ENCODE data around the gene UBA3. TPM values are rescaled to one million over a fixed set of nuclear protein-coding genes. Genes with fewer than 3 reads are reported as not detected.

UBA3 gene
- total RNA-seq (2016; rRNA removed; fragmentation: Illumina TruSeq; extraction: Trizol) (49.0 and 62.8 TPM in 2 replicates), polyA plus RNA-seq (2011; rRNA removed) (34.6 and 40.7 TPM in 2 replicates), polyA minus RNA-seq (2011; rRNA and poly(A)+ RNA removed; ENCODE audit: low replicate concordance) (12.6 and 13.2 TPM in 2 replicates), Bru-seq, nascent RNA (percentile 90 among the genes with signal in this experiment), BruChase-seq, experiment 1, labeled RNA remaining after a 6-hour chase (percentile 92 among the genes with signal in this experiment), BruChase-seq, experiment 2, labeled RNA remaining after a 2-hour chase (percentile 94 among the genes with signal in this experiment)
- total RNA-seq (2016; cell fraction: cytosol; rRNA removed; fragmentation: Illumina TruSeq; extraction: Trizol; ENCODE audit: low read depth) = 4.9 and 6.2 TPM in 2 replicates
- total RNA-seq (2016; cell fraction: insoluble cytoplasmic fraction; rRNA removed; fragmentation: Illumina TruSeq; extraction: Trizol) = 48.7 and 69.6 TPM in 2 replicates
- 11.4 and 13.5 TPM in 2 replicates for total RNA-seq (2016; cell fraction: membrane; rRNA removed; fragmentation: Illumina TruSeq; extraction: Trizol)
- total RNA-seq (2016; cell fraction: nucleus; rRNA removed; fragmentation: Illumina TruSeq; extraction: Trizol) = 60.4 and 60.5 TPM in 2 replicates
- 14.1 and 18.7 TPM in 2 replicates for polyA plus RNA-seq (2011; cell fraction: cytosol; rRNA removed)
- polyA plus RNA-seq (2011; cell fraction: nucleus; rRNA removed) = 57.0 and 57.3 TPM in 2 replicates
- 23.3 and 28.5 TPM in 2 replicates for polyA plus RNA-seq (2012)
- 2.9 and 3.8 TPM in 2 replicates for polyA plus RNA-seq (2016; cell fraction: cytosol; fragmentation: Illumina TruSeq; extraction: Trizol; ENCODE audit: low read depth)
- polyA plus RNA-seq (2016; cell fraction: insoluble cytoplasmic fraction; fragmentation: Illumina TruSeq; extraction: Trizol; ENCODE audit: low read depth) = 51.8 and 55.2 TPM in 2 replicates
- polyA plus RNA-seq (2016; cell fraction: membrane; fragmentation: Illumina TruSeq; extraction: Trizol; ENCODE audit: low read depth) = 7.6 and 8.1 TPM in 2 replicates
- polyA plus RNA-seq (2016; cell fraction: nucleus; fragmentation: Illumina TruSeq; extraction: Trizol; ENCODE audit: insufficient read depth, low read depth) = 87.4 and 95.0 TPM in 2 replicates
- 14.4 and 16.7 TPM in 2 replicates for polyA minus RNA-seq (2011; cell fraction: cytosol; rRNA and poly(A)+ RNA removed)
- polyA minus RNA-seq (2011; cell fraction: nucleus; rRNA and poly(A)+ RNA removed) = 87.9 and 89.9 TPM in 2 replicates
- long read RNA-seq, experiment 1, transcript UBA3-202 (18 exons, 2,154 nt) = major isoform, 12 of 30 reads
- long read RNA-seq, experiment 1, transcript UBA3-201 (17 exons, 2,112 nt) = minor isoform, 5 of 30 reads
- long read RNA-seq, experiment 1, partial matches to known transcripts = 8 of 30 reads
- long read RNA-seq, experiment 1, other reads (novel, unspliced or antisense) = 5 of 30 reads
- long read RNA-seq, experiment 2, transcript UBA3-202 (18 exons, 2,154 nt) = major isoform, 6 of 29 reads
- long read RNA-seq, experiment 2, partial matches to known transcripts = 10 of 29 reads
- long read RNA-seq, experiment 2, other reads (novel, unspliced or antisense) = 13 of 29 reads

DNA sequence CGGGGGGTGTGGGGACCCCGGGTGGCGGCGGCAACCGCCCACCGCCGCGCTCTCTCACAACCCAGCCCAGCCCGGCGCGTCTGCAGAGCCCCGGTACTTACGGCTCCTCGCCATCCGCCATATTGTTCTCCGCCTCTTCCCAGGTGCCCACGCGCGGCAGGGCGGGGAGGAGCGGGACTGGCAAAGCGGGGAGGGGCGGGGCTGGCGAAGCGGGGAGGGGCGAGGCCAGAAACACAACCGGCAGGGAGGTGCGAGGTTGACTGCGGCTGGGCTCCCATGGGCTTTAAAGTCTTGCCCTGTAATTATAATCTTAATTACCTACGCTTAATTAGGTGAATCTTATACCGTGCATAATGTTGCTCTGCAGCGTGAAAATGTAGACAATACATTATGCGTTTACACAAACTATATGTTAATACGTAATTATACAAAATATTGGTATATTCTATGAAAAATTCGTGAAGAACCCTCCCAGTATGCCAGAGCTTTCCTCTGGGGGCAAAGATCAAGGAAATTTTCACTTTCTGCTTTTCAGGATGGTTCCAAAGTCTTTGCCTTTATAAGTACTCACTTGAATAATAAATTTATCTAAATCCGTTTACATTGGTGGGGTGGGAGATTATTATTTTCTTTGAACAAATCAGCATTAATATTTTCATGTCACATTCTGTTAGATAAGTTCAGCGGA lies at the start of gene UBA3:
UBA3 (minus strand) TSS at position 133 of the 688 bp plus-strand sequence; CDS start at position 121, 12 bp downstream.
- Histone ChIP-seq H3K36me3 (replicated peaks in 1 of 2; ENCODE audit: control insufficient read depth in 1 of 2, insufficient read depth in 2 of 2, low read length in 2 of 2) (no peaks in the 10 kb centered on the region), H3K4me1 (ENCODE audit: insufficient read depth, low read length) (peaks cover 53% of the 10 kb centered on the region), H3K4me3 (replicated peaks in 1 of 3; ENCODE audit: insufficient read depth in 1 of 3, low read depth in 2 of 3, low read length in 3 of 3) (peak within 1 kb of the TSS; percentile 61 to 86 (median 71)), H3K79me2 (ENCODE audit: insufficient read depth, low read length) (peaks cover 28% of the 10 kb centered on the region), H3K9me3 (ENCODE audit: low read length) (no peaks in the 10 kb centered on the region), H3K9ac (ENCODE audit: insufficient read depth, low read depth, low read length) (peak within 1 kb of the TSS; percentile 86), H3K27ac (ENCODE audit: extremely low read length, insufficient read depth, low read length) (peak within 1 kb of the TSS; percentile 63), H3K27me3 (ENCODE audit: control insufficient read depth in 1 of 2, insufficient read depth in 2 of 2, low read length in 2 of 2) (no peaks in the 10 kb centered on the region; a peak in 1 of 5 replicates), H2AFZ (ENCODE audit: low read length) (no peak within 1 kb of the TSS), H4K20me1 (ENCODE audit: insufficient read depth, low read length) (no peaks in the 10 kb centered on the region), H3K4me2 (ENCODE audit: low read depth, low read length) (peak within 1 kb of the TSS; percentile 78)
- intact Hi-C loops (cut with micrococcal nuclease; ENCODE audit: unreplicated experiment) = loop anchor here (1.0 kb wide), 1 partner anchor 28 kb away; the partner anchor contains the start of gene TMF1
- CTCF ChIA-PET (ENCODE audit: low intra/inter-chr PET ratio, low total read pairs) = no interaction called here
- FAIRE-seq = no peak
- ATAC-seq = peak; percentile 87
- POLR2A ChIA-PET = interaction anchor here (1.0 to 1.2 kb wide), 2 partner anchors 67 to 120 kb away, joined by 3 to 6 read pairs; partner anchors contain the start of gene EOGT
- BruUV-seq (replicated peaks) = no TSS peak
- WGBS (ENCODE audit: low lambda C conversion rate) = 7% methylated on average over 18 of the region's 37 CpGs
- in situ Hi-C loops (cut with HindIII; ENCODE audit: extremely low pct_ligation_motif_present, low pct_unique_long_range_greater_than_20kb) = no loop called here
- peak; percentile 76 for DNase-seq (ENCODE audit: low spot score)
- 0 out of 2 replicates have a peak, but pooled peaks have one; percentile 9 for TF ChIP-seq KMT2A (CRISPR knock-in tag; IDR thresholded peaks at IDR 0.05)
- TF ChIP-seq SUZ12 (IDR thresholded peaks at IDR 0.05; ENCODE audit: low read depth, low read length) = peak; percentile 17; the same call in 1 of the 2 replicates
- TF ChIP-seq, protein P1, sequence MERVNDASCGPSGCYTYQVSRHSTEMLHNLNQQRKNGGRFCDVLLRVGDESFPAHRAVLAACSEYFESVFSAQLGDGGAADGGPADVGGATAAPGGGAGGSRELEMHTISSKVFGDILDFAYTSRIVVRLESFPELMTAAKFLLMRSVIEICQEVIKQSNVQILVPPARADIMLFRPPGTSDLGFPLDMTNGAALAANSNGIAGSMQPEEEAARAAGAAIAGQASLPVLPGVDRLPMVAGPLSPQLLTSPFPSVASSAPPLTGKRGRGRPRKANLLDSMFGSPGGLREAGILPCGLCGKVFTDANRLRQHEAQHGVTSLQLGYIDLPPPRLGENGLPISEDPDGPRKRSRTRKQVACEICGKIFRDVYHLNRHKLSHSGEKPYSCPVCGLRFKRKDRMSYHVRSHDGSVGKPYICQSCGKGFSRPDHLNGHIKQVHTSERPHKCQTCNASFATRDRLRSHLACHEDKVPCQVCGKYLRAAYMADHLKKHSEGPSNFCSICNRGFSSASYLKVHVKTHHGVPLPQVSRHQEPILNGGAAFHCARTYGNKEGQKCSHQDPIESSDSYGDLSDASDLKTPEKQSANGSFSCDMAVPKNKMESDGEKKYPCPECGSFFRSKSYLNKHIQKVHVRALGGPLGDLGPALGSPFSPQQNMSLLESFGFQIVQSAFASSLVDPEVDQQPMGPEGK (CRISPR knock-in tag; IDR thresholded peaks at IDR 0.05) = peak; percentile 53; the same call in 1 of the 2 replicates
- no peak for TF ChIP-seq ARHGAP35 (CRISPR knock-in tag; IDR thresholded peaks at IDR 0.05; ENCODE audit: borderline replicate concordance)
- peak; percentile 29; the same call in 1 of the 2 replicates for TF ChIP-seq ZSCAN25 (CRISPR knock-in tag; IDR thresholded peaks at IDR 0.05)
- no peak for TF ChIP-seq SIN3A (IDR thresholded peaks at IDR 0.05; ENCODE audit: borderline replicate concordance, low read depth, low read length)
- TF ChIP-seq ZNF232 (CRISPR knock-in tag; IDR thresholded peaks at IDR 0.05; ENCODE audit: borderline replicate concordance) = no peak
- TF ChIP-seq, protein P2, sequence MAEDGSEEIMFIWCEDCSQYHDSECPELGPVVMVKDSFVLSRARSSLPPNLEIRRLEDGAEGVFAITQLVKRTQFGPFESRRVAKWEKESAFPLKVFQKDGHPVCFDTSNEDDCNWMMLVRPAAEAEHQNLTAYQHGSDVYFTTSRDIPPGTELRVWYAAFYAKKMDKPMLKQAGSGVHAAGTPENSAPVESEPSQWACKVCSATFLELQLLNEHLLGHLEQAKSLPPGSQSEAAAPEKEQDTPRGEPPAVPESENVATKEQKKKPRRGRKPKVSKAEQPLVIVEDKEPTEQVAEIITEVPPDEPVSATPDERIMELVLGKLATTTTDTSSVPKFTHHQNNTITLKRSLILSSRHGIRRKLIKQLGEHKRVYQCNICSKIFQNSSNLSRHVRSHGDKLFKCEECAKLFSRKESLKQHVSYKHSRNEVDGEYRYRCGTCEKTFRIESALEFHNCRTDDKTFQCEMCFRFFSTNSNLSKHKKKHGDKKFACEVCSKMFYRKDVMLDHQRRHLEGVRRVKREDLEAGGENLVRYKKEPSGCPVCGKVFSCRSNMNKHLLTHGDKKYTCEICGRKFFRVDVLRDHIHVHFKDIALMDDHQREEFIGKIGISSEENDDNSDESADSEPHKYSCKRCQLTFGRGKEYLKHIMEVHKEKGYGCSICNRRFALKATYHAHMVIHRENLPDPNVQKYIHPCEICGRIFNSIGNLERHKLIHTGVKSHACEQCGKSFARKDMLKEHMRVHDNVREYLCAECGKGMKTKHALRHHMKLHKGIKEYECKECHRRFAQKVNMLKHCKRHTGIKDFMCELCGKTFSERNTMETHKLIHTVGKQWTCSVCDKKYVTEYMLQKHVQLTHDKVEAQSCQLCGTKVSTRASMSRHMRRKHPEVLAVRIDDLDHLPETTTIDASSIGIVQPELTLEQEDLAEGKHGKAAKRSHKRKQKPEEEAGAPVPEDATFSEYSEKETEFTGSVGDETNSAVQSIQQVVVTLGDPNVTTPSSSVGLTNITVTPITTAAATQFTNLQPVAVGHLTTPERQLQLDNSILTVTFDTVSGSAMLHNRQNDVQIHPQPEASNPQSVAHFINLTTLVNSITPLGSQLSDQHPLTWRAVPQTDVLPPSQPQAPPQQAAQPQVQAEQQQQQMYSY (CRISPR knock-in tag; IDR thresholded peaks at IDR 0.05) = no peak
- no peak for TF ChIP-seq NONO (IDR thresholded peaks at IDR 0.05)
- TF ChIP-seq NONO (CRISPR knock-in tag; conservative IDR thresholded peaks at IDR 0.05) = peak; percentile 44; the same call in 1 of the 2 replicates
- TF ChIP-seq AGO2 (optimal IDR thresholded peaks at IDR 0.05; ENCODE audit: low read depth, low read length) = no peak
- TF ChIP-seq CHD4 (IDR thresholded peaks at IDR 0.05; ENCODE audit: borderline replicate concordance, low read length) = no peak
